ENCODE results near the gene RABGEF1.
"Not testable (repeated sequence)": the region's sequence is repeated elsewhere in the genome, so short reads cannot be mapped to it uniquely, and the experiment has no call there.

The RABGEF1 gene

GRCh38 chr7:66815186-66815875 is 74.8 kb downstream of the RABGEF1 start:
- not testable (repeated sequence) for DNase-seq (ENCODE audit: low read depth in 2 of 2)

- DNase-seq (ENCODE audit: low read depth in 2 of 2): no peak
Observed at GRCh38 chr7:66815951-66816350, 75.4 kb downstream of the RABGEF1 start.

GRCh38 chr7:66816658-66817057 is 76.1 kb downstream of the RABGEF1 start:
- DNase-seq (ENCODE audit: low read depth in 2 of 2): not testable (repeated sequence)

GRCh38 chr7:66817208-66817795 is 76.8 kb downstream of the RABGEF1 start:
- DNase-seq (ENCODE audit: low read depth in 2 of 2): not testable (repeated sequence)

GRCh38 chr7:66817956-66818355 is 77.4 kb downstream of the RABGEF1 start:
- not testable (repeated sequence) for DNase-seq (ENCODE audit: low read depth in 2 of 2)

GRCh38 chr7:66824041-66824440 is 83.5 kb downstream of the RABGEF1 start:
- DNase-seq (ENCODE audit: low read depth in 2 of 2): no peak

GRCh38 chr7:66825538-66825937 is 85.0 kb downstream of the RABGEF1 start:
- DNase-seq (ENCODE audit: low read depth in 2 of 2): peak in 1 of 2 donors; percentile 53

GRCh38 chr7:66826649-66827048 is 86.1 kb downstream of the RABGEF1 start:
- DNase-seq (ENCODE audit: low read depth in 2 of 2): no peak

GRCh38 chr7:66830976-66831375 is 90.4 kb downstream of the RABGEF1 start:
- not testable (repeated sequence) for DNase-seq (ENCODE audit: low read depth in 2 of 2)

GRCh38 chr7:66832531-66833351 is 92.2 kb downstream of the RABGEF1 start:
- DNase-seq (ENCODE audit: low read depth in 2 of 2): no peak

- peak in 1 of 2 donors; percentile 58 for DNase-seq (ENCODE audit: low read depth in 2 of 2)
Observed at GRCh38 chr7:66837007-66837406, 96.5 kb downstream of the RABGEF1 start.

- DNase-seq (ENCODE audit: low read depth in 2 of 2): no peak
Observed at GRCh38 chr7:66837661-66838060, 97.1 kb downstream of the RABGEF1 start.

- DNase-seq (ENCODE audit: low read depth in 2 of 2): no peak
Observed at GRCh38 chr7:66839814-66840213, 99.3 kb downstream of the RABGEF1 start.

- DNase-seq (ENCODE audit: low read depth in 2 of 2): no peak
Observed at GRCh38 chr7:66840316-66840715, 99.8 kb downstream of the RABGEF1 start.

GRCh38 chr7:66841898-66842297 is 101.4 kb downstream of the RABGEF1 start:
- DNase-seq (ENCODE audit: low read depth in 2 of 2): no peak

- not testable (repeated sequence) for DNase-seq (ENCODE audit: low read depth in 2 of 2)
Observed at GRCh38 chr7:66843492-66843891, 103.0 kb downstream of the RABGEF1 start.

GRCh38 chr7:66844552-66845378 is 104.2 kb downstream of the RABGEF1 start:
- peak; percentile 97 to 98 for DNase-seq (ENCODE audit: low read depth in 2 of 2)

GRCh38 chr7:66845379-66846095 is 105.0 kb downstream of the RABGEF1 start:
- no peak for DNase-seq (ENCODE audit: low read depth in 2 of 2)

- DNase-seq (ENCODE audit: low read depth in 2 of 2): not testable (repeated sequence)
Observed at GRCh38 chr7:66846096-66846445, 105.5 kb downstream of the RABGEF1 start.

- not testable (repeated sequence) for DNase-seq (ENCODE audit: low read depth in 2 of 2)
Observed at GRCh38 chr7:66847523-66847855, 107.0 kb downstream of the RABGEF1 start.

All from activated CD4-positive, alpha-beta T cell treated with anti-CD3 and anti-CD28 coated beads for 24 hours (primary cell).